DMS153 (cell line): ENCODE data around the gene ANKRD22.

Experiments
- DNase-seq: peaks from one replicate; lab custom pipeline; 2025; lab: John Stamatoyannopoulos, UW

Gene ANKRD22

DNA sequence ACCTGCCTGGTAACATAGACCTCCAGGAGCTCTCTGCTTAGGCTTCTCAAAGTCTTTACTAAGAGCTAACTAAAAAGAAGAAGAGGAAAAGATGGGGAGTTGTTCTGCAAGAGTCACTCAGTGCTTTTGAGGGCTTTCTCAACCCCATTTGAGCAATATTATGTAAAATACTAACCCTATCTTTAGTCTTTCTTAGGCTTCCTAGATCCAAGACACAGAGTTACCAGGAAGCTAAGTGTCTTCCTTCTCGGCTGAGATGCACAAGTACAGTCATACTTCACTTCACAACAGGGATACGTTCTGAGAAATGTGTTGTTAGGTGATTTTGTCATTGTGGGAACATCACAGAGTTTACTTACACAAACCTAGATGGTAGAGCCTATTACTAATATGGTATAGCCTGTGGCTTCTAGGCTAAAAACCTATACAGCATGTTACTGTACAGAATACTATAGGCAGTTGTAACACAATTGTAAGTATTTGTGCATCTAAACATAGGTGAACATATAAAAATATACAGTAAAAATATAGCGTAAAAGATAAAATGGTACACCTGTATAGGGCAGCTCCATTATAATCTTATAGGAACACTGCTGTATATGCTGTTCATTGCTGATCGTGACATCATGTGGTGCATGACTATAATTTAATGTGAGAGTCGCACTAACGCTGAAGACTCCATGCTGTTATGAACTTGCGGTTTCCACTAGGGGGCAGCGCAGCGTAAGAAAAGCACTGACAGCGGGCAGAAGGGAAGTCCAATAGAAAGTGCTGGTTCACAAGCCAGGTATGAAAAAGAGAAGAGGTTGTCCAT lies 16.3 kb downstream of the ANKRD22 start:
- DNase-seq: peak; percentile 81

DNA sequence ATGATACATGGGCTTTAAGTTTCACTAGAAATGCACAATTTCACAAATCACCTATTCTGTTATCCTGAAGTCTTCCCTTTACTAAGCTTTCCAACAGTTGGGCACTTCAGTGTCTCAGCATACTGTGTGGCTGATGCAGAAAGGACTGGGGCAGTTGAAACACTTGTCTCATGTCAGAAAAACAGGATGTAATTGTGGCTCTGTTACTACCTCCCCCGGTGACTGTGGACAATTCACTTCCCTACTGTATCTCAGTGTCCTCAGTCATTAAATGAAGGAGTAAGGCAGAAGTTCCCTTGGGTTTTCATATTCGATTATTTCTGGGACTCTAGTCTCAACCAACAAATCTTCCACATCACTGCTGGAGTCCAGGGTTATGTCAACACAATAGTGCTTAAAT lies 17.9 kb downstream of the ANKRD22 start:
- DNase-seq: no peak

DNA sequence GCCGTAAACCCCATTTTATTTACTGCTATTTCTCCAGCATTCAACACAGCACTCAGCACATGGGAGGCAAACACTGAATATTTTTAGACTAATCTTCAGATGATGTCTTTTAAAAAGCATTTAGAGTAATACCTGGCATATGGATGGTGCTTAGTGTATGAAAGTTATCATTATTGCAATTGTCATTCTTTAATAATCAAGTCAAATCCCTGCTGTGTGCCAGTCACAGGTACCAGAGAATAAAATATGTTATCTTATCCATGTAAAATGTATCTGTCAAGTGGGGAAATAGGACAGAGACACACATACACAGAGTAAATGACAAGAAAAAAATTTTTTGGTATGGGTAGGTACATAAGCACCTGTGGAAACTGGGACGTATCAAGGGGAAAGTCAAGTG lies 18.5 kb downstream of the ANKRD22 start:
- no peak for DNase-seq

DNA sequence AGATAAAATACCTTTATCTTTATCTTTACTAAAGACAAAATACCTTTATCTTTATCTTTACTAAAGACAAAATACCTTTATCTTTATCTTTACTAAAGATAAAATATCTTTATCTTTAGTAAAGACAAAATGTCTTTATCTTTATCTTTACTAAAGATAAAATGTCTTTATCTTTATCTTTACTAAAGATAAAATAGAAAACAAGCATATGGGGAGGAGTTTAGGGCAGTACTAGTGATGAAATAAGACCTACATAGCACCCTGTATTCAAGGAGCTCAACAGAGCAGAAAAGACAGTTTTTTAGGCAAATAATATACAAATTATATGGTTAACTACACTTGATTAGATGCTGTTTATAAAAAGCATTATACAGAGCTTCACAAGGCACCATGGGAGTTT lies 19.3 kb downstream of the ANKRD22 start:
- DNase-seq: no peak

DNA sequence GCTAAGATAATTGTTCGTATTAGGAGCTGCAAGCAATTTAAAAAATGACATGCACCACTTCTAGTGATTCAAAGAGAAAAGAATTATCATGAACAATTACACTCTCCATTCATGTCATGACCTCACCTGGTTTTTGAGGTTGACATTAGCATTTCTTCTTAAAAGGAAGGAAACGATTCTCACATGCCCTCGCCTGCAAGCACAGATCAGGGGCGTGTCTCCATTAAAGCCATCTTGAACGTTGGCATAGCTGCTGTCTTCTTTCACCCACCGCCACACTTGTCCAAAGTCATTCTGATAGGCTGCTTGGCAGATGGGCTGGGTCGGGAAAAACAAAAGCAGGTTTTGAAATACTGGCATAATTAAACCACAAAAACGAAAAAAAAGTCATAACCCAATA lies 19.9 kb downstream of the ANKRD22 start:
- no peak for DNase-seq

DNA sequence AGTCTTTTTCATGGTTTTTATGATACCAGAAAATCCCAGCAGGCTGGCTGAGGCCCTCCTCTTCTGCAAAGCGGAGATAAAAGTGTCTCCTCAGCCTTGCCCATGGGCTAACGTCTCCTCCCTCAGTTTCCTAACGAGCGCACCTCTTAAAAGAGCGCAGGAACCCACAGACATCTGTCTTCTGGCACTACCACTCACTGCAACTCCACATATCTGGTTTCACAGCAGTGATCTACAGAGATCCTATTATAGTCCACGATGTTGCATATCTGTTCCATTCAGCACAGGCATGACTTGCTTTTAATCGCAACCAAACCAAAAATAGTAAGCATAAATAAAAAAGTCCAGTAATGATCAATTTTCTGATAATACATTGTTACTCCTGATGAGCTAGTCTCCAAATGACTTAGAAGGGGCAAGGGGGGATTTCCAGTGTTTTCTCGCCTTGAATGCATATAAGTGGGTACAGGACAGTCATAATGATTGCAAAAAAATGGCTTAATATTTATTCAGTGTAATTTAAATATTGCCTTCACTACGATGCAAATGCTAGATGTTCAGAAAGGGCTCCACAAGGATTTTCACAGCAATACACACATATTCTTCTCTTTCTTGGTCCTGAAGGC lies 20.9 kb downstream of the ANKRD22 start:
- DNase-seq: no peak

DNA sequence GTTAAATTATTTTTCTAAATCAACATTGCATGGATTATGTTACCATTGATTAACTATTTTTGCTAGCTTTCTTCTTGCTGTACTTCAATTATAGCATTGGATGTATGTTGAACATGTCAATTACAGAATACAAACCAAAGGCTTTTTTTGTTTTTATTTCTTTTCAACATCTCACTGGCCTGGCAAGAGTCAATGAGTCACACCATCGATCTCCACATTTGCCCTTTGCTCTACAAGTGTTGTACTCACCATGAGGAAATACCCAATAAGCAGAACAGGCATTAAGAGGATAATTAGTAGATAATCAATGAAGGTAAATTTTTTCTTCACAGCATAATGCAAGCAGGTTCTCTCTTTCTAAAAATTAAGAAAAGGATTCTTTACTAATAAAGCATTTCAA lies 23.3 kb downstream of the ANKRD22 start:
- DNase-seq: no peak

DNA sequence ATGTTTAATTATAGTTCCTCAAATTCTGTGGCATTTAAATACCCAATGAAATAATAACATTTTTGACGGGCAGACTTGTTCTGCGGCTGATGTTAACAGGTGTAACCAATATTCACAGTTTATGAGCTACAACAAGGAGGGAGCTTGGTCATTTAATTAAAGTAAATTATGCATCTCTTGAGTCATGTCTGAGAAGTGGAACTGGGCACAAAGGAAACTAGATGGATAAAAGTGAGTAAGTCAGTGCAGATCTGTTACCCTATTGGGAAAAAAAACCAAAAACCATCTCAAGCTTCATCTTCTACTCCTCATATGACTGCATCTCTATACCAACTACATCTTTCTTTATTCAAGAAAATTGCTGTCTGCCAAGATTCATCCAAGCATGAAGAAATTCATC lies 24.0 kb downstream of the ANKRD22 start:
- no peak for DNase-seq

DNA sequence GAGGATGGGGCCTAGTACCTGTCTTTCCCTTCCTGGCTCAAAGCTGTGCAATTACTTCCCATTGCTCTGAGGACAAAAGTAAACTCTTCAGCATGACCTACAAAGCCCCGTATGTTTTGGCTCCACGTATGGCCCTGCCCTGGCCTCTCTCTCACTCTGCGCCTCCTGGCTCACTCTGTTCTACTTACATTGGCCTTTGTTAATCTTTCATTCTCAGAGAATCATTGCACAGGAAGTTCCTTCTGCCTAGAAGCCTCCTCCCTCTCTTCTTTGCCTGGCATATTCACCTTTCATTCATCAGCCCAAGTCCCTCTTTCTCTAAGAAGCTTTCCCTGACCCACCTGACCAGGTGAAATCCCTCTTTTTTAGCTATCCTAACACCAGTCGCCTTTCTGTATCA lies 25.3 kb downstream of the ANKRD22 start:
- DNase-seq: no peak

DNA sequence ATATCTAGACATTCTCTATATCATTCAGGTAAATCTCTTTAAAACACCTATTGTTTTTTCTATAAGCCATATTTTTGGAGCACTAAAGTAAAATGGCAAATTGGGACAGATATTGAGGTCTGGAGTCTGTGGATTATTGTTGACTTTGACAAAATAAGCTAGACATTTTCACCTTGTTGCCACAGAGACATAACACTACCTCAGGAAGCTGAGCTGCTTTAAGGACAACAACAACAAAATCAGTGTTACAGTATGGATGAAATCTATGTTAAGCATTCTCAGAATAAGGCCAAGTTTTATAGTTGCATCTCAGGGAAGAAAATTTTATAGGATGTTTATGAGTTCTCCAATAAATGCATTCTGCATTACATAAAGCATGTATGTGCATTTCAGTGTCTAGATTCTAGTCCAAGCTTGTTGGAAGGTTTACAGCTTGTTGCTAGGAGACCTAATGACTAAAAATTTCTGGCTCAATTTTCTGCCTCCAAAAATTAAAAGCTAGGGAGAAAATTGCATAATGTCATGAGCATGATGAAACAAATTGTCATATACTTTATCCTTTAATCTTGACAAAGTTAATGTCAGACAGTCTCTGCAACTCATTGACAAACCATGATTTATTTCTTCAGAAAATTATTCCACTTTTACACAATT lies 30.8 kb downstream of the ANKRD22 start:
- DNase-seq: no peak

DNA sequence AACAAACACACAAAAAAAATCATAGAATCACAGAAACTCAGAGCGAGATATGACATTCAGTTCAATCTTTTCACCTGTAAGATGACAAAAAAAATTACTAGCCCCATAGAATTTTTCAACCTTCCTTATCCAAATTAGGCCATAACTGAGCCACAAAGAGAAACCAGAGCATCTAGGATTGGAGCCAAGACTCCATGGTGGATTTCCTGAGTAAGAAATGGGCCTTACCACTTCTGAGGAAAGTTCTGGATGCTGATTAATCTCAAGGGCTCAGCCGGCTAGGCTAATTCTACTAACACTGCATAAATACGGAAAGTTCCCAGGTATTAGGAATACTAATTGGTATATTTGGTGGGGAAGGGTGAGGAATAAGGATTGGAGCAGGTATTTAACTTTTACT lies 32.4 kb downstream of the ANKRD22 start:
- DNase-seq: no peak

DNA sequence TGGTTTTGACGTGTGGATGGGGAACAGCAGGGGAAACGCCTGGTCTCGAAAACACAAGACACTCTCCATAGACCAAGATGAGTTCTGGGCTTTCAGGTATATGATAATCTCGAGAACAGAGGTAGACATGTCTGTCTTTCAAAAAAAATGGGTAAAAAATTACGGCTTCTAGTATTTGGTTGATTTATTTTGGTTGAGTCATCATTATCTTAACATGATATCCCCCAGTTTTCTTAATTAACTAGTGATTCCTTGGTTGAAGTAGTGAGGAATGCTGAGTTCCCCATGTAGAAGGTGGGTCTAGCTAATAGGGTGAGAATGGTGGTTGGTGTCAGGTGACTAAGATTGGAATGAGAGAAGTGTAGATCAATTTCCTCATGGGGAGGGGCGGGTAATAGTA lies 38.4 kb downstream of the ANKRD22 start:
- DNase-seq: no peak

DNA sequence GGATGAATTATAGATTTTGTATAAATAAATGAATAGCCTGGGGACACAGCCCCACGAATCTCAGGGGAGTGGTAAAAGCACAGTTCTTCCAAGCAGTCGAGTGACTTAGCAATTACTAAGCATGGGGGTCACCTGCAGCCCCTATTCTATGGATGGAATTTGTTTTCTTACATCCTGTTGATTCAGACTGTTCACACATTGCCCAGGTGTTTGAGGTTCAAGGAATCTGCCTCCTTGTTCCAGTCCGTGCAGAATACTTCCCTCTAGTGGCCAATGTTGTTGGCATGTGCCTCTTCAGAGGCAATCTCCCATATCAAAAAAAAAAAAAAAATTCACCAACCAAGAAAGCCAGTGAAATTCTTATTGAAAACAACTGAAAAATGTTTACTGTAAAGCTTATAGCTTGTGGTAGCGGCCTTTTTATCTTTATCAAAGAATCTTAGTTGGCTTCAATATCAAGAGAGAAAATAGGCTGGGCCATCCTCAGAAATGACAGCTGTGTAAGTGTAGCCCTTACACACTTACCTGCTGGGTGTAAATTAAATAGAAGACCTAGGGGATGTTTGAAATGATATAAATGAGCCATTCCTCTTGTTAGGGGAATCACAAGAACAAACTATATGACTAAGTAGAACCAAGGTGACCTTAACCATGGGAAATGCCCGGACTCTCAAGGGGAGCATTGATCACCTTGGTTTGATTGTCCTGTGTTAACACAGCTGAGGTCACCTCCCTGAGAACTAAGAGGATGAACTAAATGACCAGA lies 41.3 kb downstream of the ANKRD22 start:
- peak; percentile 65 for DNase-seq

DNA sequence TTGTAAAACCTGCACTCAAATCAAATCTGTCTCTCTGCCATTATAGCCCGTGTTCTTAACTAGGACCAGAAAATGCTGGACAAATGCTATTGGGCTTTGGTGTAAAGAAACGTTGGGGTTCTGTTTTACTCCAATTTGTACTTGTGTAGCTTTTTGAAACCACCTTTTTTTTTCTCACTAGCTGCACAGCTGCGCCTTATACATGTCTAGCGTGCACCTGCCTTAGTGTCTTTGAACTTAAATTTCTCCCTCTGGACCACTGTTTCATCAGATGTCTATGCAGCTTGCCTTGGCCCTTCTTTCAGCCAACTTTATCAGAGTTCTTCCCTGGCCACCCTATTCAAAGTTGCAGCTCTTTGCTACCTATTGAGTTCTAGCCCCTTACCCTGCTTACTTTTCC lies 42.0 kb downstream of the ANKRD22 start:
- no peak for DNase-seq

DNA sequence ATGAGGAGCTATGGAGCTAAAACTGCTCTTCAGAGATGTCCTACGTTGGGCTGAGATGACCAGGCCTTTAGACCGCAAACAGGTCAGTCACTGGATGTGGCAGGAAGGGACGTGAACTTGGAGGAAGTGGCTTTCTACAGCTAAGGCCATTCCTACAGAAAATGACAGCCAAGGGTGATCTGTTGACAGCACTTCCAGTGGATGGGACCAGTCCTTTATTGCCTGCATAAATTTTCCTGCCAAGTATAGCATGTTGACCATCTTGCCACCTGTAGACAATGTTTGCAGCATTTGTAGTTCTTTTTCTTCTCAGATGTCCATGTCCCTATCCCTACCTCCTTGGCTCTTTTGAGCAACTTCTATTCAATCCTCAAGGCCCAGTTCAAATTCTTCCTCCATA lies 45.7 kb downstream of the ANKRD22 start:
- DNase-seq: no peak

DNA sequence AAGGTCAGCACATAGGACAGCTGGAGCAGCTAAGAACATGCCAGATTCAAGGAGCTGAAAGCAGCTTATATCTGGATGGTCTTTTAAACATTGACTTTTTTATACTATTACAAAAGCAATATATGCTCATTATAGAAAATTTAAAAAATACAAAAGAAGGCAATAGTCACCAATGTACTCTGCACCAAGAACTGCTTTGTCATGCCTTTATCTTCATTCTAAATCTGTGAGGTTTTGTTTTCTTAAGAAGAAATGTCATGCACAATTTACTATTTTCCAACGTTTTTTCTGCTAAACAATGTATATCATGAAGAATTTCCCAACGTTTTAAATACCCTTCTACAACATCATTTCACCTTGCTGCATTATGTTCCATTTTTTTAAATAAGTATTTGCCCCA lies 46.3 kb downstream of the ANKRD22 start:
- DNase-seq: no peak

DNA sequence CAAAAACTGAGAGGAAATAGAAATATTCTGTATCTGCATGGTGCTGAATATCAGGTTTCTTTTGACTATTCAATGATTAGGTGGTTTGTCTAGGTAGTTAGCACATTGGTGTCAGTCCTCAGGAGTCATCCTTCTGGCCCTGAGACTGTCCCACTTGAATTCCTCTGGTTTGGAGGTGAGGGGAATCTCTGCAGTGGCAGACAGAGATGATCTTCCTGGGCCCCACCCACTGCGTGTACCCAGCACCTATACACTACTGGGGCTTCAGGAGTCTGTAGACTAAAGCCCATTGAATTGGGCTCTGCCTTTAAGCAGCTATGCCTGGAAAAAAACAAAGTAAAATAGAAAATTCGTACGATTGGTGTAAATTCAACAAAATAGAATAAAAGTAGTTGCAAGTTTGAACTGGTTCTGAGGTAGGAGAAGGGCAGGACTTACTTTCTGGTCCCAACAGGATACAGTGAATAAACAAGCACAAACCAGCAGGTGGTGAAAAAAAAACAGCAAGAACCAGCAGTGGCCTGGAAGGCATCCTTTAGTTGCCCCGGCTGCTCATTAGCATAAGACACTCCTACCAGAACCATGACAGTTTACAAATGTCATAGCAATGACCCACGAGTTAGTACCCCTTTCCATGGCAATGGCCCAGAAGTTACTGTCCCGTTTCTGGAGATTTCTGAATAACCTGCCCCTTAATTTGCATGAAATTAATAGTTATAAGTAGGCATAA lies 47.4 kb downstream of the ANKRD22 start:
- no peak for DNase-seq

DNA sequence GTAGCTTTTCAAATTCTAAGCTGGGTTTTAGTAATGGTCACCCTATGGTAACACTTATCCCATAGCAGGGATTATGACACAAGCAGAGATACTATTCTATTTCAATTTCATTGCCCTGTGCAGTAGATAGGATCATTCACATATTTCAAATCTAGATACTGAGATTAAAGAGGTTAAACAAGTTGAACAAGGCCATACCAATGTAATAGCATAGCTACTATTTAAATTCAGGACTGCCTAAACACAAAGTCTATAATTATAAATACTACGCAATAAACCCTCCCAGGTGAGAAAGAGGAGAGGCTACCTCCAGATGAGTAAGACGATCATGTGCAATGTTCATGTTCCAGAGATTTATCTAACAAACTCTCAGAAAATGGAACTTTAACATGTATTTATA lies 48.0 kb downstream of the ANKRD22 start:
- no peak for DNase-seq

DNA sequence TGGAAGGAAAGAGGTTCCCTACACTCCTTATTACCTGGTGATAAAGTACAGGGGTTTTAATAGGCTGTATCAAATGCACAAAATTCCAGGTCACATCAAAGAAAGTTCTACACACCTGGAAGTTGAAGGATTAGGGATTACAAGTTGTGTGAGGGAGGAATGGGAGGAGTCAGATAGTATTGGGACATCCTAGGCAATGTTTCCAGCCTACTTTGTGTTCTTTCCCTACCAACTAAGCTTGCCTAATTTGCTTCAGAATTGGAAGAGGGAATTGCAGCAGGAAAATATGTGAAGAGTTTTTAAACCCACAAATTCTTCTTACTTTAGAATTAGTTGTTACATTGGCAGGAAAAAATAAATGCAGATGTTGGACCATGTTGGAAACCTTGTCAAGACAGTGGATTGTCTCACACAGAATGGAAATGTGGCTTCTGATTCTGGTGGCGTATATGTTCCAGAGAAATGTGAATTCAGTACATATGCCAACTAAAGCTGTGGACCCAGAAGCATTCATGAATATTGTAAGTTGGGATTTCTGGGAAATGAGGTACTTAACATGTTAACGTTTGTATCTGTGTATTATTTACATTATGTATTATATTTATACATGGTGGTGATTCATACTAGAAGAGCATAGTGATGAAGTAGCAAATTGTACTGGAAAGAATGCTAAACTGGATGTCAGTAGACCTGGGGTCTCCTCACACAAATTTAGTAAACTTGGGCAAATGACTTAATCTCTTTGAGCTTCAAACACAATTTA lies 48.9 kb downstream of the ANKRD22 start, which contains the start of gene LIPM:
TSS of gene LIPM (plus strand) at position 208 of the 763 bp plus-strand sequence. CDS start at position 375, 167 bp downstream.
- no peak for DNase-seq

DNA sequence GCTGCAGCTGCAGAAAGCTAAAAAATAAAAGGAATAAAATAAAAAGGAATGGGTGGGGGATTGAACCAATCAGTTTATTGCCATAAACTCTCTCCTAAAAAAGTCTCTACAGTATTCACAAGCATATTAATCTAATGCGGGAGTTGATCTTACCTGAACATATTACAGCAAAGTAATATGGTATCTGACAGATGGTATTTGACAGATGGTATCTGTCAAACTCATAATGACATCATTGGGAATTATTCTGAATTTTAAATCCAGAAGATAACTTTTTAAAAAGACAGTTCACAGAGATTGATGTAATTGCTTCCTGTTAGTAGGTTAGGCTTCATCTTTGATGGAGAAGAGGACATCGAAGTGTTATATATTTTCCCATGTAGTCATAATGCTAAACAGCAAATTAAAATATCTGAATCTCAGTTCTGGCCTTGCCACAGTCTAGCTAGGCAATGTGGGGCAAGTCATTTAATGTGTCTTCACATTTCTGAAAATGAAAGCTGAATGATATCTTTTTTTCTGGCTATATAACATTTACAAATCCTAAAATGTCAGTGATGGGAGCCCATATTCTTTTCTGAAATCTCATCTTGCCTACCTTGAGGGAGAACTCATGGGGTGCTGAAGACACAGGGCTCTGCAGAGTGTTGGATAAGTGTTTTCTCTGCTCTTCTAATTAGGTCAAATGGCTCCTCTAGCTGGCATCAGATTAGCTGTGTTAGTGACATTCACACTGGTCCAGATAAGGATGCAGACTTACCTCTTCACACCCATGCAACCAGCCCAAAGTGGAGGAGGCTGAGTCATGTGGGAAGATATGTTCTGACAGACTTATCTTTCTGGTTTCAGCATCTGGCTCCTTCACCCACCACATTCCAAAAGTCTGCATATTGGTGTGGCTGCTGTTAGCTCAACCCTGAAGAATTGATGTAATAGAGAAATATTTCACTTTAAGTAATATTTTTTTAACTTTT lies 51.2 kb downstream of the ANKRD22 start:
- no peak for DNase-seq
